Activated CD8-positive, alpha-beta memory T cell treated with anti-CD3 and anti-CD28 coated beads, Interleukin-2, amount 10 ng/mL, durations not matched to agents 7 days and 5 days (primary cell): Measurements from ENCODE around the gene FBXW8. TPM values are rescaled to one million over a fixed set of nuclear protein-coding genes. Genes with fewer than 3 reads are reported as not detected.

Source experiments
- ATAC-seq: fragments of 150-1000 bp; cut with Tn5 transposase; one replicate; pipeline ENCODE4 v1.10.0; 2021; ENCODE audit warnings: moderate library complexity
- CTCF ChIA-PET: fragments of 350-600 bp; sonication (Branson Sonifier 250); formaldehyde crosslinking; loops from one replicate; lab custom pipeline; 2021; ENCODE audit warnings: antibody characterized with exemption; lab: Charles Lee
- DNase-seq: peaks from one replicate; pipeline ENCODE4 v3.0.0-alpha.2; 2020
- H3K27ac Mint-ChIP-seq: one replicate; pipeline ENCODE4 v1.8.0; 2021; ENCODE audit warnings: mild to moderate bottlenecking, mixed read lengths
- H3K27me3 Mint-ChIP-seq: one replicate; pipeline ENCODE4 v1.8.0; 2021; ENCODE audit warnings: mixed read lengths
- H3K36me3 Mint-ChIP-seq: one replicate; pipeline ENCODE4 v1.8.0; 2021; ENCODE audit warnings: mild to moderate bottlenecking, mixed read lengths
- H3K4me1 Mint-ChIP-seq: one replicate; pipeline ENCODE4 v1.8.0; 2021; ENCODE audit warnings: mixed read lengths
- H3K4me3 Mint-ChIP-seq: one replicate; pipeline ENCODE4 v1.8.0; 2021; ENCODE audit warnings: mild to moderate bottlenecking, moderate library complexity, mixed read lengths
- H3K9me3 Mint-ChIP-seq: one replicate; pipeline ENCODE4 v1.8.0; 2022; ENCODE audit warnings: low read depth, mixed read lengths
- total RNA-seq, 2 experiments: library from RNA; stranded (reverse); gene quantifications; one replicate each; pipeline ENCODE4 v1.2.3, GENCODE V29; 2021

The FBXW8 gene
- total RNA-seq, 2 experiments from 2014 or later = 11.5 to 12.8 TPM

- ATAC-seq (no peak), DNase-seq (no peak)
- Mint-ChIP-seq H3K27me3 (no peaks in the 10 kb centered on the region), H3K36me3 (peaks cover 2% of the 10 kb centered on the region), H3K27ac (no peak overlapping the region), H3K4me3 (no peak overlapping the region), H3K4me1 (peaks cover 6% of the 10 kb centered on the region), H3K9me3 (no peaks in the 10 kb centered on the region)
- CTCF ChIA-PET = interaction anchor here (4.9 to 8.3 kb wide), 2 partner anchors 93 to 98 kb away, joined by 19 to 125 read pairs; no protein-coding TSS in a partner anchor
Observed at GRCh38 chr12:117022465-117022864, 111.7 kb downstream of the FBXW8 start.

- Mint-ChIP-seq H3K36me3 (peaks cover 3% of the 10 kb centered on the region), H3K4me1 (peaks cover 6% of the 10 kb centered on the region), H3K4me3 (no peak overlapping the region), H3K9me3 (no peaks in the 10 kb centered on the region), H3K27ac (no peak overlapping the region), H3K27me3 (no peaks in the 10 kb centered on the region)
- DNase-seq (no peak), ATAC-seq (no peak)
- CTCF ChIA-PET = interaction anchor here (1.1 to 8.3 kb wide), 8 partner anchors 39 to 324 kb away, joined by 3 to 125 read pairs (median 7); no protein-coding TSS in a partner anchor
Observed at GRCh38 chr12:117023998-117024960, 113.5 kb downstream of the FBXW8 start.

GRCh38 chr12:117024961-117025480 is 114.3 kb downstream of the FBXW8 start:
- Mint-ChIP-seq H3K9me3 (no peaks in the 10 kb centered on the region), H3K27ac (no peak overlapping the region), H3K4me1 (peaks cover 6% of the 10 kb centered on the region), H3K27me3 (no peaks in the 10 kb centered on the region), H3K36me3 (peaks cover 3% of the 10 kb centered on the region), H3K4me3 (no peak overlapping the region)
- DNase-seq (no peak), ATAC-seq (no peak)
- CTCF ChIA-PET = interaction anchor here (1.0 to 8.3 kb wide), 15 partner anchors 8 to 325 kb away, joined by 3 to 125 read pairs (median 4); no protein-coding TSS in a partner anchor

DNA sequence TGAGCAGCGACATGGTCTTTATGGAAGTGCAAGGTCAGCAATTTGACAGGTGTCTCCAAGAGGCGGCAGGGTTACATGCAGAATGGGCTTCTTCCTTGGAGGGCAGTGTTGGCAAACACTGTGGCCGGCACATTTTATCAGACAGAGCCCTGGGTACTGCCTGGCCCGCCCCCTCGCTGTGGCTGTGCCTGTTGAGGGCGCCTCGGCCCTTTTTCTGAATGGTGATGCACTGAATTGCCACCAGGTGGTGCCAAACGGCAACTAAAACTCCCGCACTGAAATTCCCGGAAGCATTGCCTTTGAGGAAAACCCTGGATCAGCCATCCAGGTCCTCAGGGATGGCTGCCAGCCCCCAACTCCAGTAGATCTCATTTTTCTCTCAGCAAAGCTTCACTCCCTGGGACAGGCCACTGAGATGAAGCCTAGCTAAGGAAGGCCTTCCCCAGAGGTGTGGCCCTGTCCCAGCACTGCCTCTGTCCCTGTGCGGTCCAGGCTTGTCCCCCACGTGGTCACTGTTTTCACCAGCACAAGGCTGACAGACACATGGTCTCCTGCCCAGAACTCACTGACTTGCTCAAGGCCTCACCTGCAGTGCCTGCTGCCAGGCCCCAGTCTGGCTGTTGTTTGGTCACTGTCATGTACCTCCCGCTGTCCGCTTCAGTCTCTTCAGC is 114.9 kb downstream of the FBXW8 start:
- no peaks in the 10 kb centered on the region for H3K27me3 Mint-ChIP-seq
- CTCF ChIA-PET = interaction anchor here (0.6 to 8.3 kb wide), 31 partner anchors 8 to 325 kb away, joined by 3 to 125 read pairs (median 3); partner anchors contain the start of gene FBXO21
- peak overlapping the region; percentile 77 for H3K27ac Mint-ChIP-seq
- peaks cover 6% of the 10 kb centered on the region for H3K4me1 Mint-ChIP-seq
- DNase-seq (peak; percentile 65), ATAC-seq (peak; percentile 81)
- peaks cover 3% of the 10 kb centered on the region for H3K36me3 Mint-ChIP-seq
- H3K4me3 Mint-ChIP-seq = no peak overlapping the region
- no peaks in the 10 kb centered on the region for H3K9me3 Mint-ChIP-seq

DNA sequence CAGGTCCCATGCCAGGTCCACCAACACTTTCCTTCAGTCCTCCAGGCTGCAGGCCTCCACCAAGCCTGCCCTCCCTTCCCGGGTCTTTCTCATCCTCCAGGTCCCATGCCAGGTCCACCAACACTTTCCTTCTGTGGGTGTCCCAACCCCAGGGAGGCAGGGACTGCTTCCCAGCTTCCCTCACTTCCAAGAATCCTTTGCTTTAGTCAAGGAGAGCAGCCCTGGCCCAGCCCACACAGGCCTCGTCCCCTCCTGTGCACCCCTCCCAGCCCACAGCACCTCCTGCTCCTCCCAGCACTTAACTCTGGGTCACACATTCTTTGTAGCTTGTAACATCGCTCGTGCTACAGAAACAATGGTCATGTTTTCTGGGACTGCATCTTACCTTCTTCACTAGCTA is 115.6 kb downstream of the FBXW8 start:
- H3K27ac Mint-ChIP-seq = peak overlapping the region; percentile 8
- H3K27me3 Mint-ChIP-seq = no peaks in the 10 kb centered on the region
- ATAC-seq (no peak), DNase-seq (no peak)
- no peak overlapping the region for H3K4me3 Mint-ChIP-seq
- H3K9me3 Mint-ChIP-seq = no peaks in the 10 kb centered on the region
- peaks cover 6% of the 10 kb centered on the region for H3K4me1 Mint-ChIP-seq
- CTCF ChIA-PET = interaction anchor here (0.6 to 8.3 kb wide), 32 partner anchors 9 to 326 kb away, joined by 3 to 125 read pairs (median 4); partner anchors contain the start of gene FBXO21
- H3K36me3 Mint-ChIP-seq = peaks cover 3% of the 10 kb centered on the region

- Mint-ChIP-seq H3K36me3 (peaks cover 3% of the 10 kb centered on the region), H3K27ac (no peak overlapping the region), H3K27me3 (no peaks in the 10 kb centered on the region), H3K9me3 (no peaks in the 10 kb centered on the region), H3K4me3 (no peak overlapping the region), H3K4me1 (peaks cover 6% of the 10 kb centered on the region)
- CTCF ChIA-PET = interaction anchor here (1.2 to 8.3 kb wide), 8 partner anchors 23 to 323 kb away, joined by 3 to 125 read pairs (median 9); partner anchors contain the start of gene FBXO21
- no peak for ATAC-seq
- no peak for DNase-seq
Observed at GRCh38 chr12:117026921-117027250, 116.1 kb downstream of the FBXW8 start.

GRCh38 chr12:117027251-117028086 is 116.7 kb downstream of the FBXW8 start:
- no peak for ATAC-seq
- Mint-ChIP-seq H3K4me3 (no peak overlapping the region), H3K27ac (no peak overlapping the region)

DNA sequence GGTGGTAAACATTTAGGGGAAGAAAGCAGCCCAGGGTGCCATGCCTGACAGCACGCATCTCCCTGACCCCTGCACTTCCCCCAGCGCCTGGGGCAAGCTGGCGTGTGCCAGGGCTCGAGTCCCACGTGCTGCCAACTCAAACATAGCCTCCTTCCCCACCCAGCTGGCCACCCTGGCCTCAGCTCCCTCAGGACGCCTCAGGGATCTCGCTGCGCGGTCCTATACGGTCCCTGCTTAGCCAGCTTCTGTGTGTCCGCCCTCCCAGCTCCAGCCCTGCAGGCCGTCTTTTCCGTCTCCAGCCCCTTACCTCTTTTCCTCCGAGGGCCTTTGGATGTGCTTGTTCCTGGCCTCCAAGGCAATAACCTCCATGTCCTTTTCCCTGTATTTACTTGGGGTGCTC is 117.5 kb downstream of the FBXW8 start:
- Mint-ChIP-seq H3K4me1 (peaks cover 10% of the 10 kb centered on the region), H3K36me3 (peaks cover 3% of the 10 kb centered on the region)

More at GRCh38 chr12:117027251-117028086, 116.7 kb downstream of the FBXW8 start:
- no peak for DNase-seq
- CTCF ChIA-PET = interaction anchor here (0.6 to 8.3 kb wide), 6 partner anchors 22 to 324 kb away, joined by 3 to 125 read pairs (median 12); partner anchors contain the start of gene TESC
- H3K36me3 Mint-ChIP-seq = peaks cover 3% of the 10 kb centered on the region
- peaks cover 8% of the 10 kb centered on the region for H3K4me1 Mint-ChIP-seq
- H3K27me3 Mint-ChIP-seq = no peaks in the 10 kb centered on the region
- no peaks in the 10 kb centered on the region for H3K9me3 Mint-ChIP-seq

DNA sequence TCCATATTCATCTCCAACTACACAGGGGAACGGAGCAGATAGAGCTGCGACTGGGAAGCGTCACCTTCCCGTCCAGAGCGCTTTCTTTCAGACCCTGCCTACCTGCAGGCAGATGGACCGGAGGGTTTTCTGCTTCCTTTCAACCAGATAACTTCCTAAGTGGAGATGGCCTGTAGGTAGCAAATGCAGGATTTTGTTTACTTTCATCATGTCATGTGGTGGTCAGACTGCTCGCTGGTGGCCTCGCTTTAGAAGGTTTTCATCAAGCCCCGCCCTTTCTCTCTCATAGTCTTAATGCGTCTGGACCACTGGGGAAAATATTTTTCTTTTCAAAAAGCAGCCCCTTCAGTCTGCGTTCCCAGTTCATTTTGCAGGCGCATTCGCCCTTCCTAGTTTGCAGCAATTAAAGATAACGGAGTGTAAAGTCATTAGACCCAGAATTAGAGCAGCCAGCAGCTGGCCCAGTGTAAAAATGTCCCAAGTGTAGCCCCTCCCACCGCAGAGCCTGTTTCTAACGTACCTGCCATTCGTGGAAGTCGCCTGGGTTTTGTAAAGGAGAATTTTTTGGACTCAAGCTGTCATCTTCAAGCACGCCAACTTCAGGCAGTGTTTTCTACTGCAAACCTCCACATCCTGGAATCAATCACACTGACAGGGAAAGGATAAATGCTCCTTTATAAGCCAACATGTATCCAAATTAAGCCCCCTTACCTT is 119.6 kb downstream of the FBXW8 start:
- DNase-seq (no peak), ATAC-seq (no peak)
- Mint-ChIP-seq H3K36me3 (peaks cover 2% of the 10 kb centered on the region), H3K27ac (no peak overlapping the region), H3K4me3 (no peak overlapping the region), H3K4me1 (peaks cover 10% of the 10 kb centered on the region), H3K9me3 (no peaks in the 10 kb centered on the region), H3K27me3 (no peaks in the 10 kb centered on the region)
- CTCF ChIA-PET = no interaction called here

More for the DNA sequence above, 117.5 kb downstream of the FBXW8 start:
- CTCF ChIA-PET = interaction anchor here (0.6 to 8.3 kb wide), 4 partner anchors 10 to 92 kb away, joined by 3 to 125 read pairs (median 3); partner anchors contain the start of gene TESC
- DNase-seq (no peak), ATAC-seq (no peak)
- Mint-ChIP-seq H3K9me3 (no peaks in the 10 kb centered on the region), H3K27ac (no peak overlapping the region), H3K4me3 (no peak overlapping the region), H3K27me3 (no peaks in the 10 kb centered on the region)

GRCh38 chr12:117031843-117032592 is 121.3 kb downstream of the FBXW8 start:
- no peaks in the 10 kb centered on the region for H3K9me3 Mint-ChIP-seq
- peaks cover 2% of the 10 kb centered on the region for H3K36me3 Mint-ChIP-seq
- H3K27ac Mint-ChIP-seq = no peak overlapping the region
- DNase-seq = no peak
- no peak overlapping the region for H3K4me3 Mint-ChIP-seq
- no peaks in the 10 kb centered on the region for H3K27me3 Mint-ChIP-seq
- CTCF ChIA-PET = no interaction called here
- H3K4me1 Mint-ChIP-seq = peaks cover 4% of the 10 kb centered on the region
- no peak for ATAC-seq

DNA sequence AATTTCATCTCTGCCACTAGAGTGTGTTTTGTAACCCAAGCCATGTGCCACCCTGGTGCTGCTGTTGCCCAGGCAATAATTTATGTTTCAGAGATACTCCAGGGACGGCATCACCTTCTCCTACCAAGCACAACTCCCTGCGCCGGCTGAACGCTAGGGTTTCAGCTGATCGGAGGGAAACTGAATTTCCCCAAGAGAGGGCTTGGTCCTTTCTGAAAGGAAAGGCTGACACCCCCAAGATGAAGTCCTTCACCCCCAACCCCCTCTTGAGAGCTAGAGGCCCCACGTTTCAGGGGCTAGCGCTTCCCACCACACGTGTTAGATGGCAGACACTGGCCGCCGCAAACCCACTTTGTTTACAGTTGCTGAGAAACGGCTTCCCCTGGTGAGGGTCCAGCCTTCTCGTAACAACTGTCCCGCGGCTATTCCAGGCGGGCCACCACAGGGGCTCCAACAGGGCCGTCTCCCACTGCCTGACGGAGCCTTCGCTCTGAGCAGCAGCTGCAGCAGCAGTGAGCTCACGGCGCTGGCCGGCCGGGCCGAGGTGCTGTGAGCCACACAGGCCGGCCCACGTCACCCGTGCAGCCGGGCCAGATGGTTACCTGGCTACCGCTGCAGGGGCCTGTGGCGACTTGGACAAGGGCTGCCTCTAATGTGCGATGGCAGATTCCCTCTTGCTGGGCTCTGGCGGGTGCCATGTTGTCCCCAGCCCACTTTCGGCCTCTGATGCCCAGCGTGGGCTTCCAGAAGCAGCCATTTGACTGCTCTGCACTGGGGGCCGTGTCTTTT is 122.0 kb downstream of the FBXW8 start:
- no peak for ATAC-seq
- no peak overlapping the region for H3K4me3 Mint-ChIP-seq
- peaks cover 4% of the 10 kb centered on the region for H3K4me1 Mint-ChIP-seq
- CTCF ChIA-PET = no interaction called here
- DNase-seq = no peak
- no peaks in the 10 kb centered on the region for H3K27me3 Mint-ChIP-seq
- peaks cover 2% of the 10 kb centered on the region for H3K36me3 Mint-ChIP-seq
- H3K9me3 Mint-ChIP-seq = no peaks in the 10 kb centered on the region
- H3K27ac Mint-ChIP-seq = no peak overlapping the region
